Measurements from ENCODE around the gene ZNF41. TPM values are rescaled to one million over a fixed set of nuclear protein-coding genes. Genes with fewer than 3 reads are reported as not detected.
"Not testable (repeated sequence)": the region's sequence is repeated elsewhere in the genome, so short reads cannot be mapped to it uniquely, and the experiment has no call there.

ZNF41 gene
- total RNA-seq, 1 donor from 2014 or later: 11.5 TPM

DNA sequence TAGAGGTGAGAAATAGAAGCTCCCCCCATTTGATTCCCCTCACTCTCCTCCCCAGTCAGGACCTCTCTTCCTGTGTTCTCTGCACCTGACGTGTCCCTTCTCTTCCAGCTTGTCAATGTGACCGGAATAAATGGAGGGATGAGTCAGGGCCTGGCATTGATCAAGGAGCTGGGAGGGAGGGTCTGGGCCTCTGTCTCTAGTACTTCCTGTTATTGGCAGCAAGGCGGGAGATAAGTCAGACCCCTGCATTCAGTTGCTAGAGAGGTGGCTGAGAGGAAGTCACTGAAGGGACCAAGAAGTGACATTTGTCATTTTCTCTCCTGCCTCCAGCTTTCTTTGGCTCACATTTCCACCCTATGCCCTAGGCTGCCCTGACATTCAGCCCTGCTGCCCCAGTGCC lies 35.1 kb upstream of the ZNF41 start:
- H3K4me3 ChIP-seq: no peak overlapping the region
- ATAC-seq: no peak
- H3K27ac ChIP-seq: no peak overlapping the region
- intact Hi-C loops (cut with DNase I): no loop called here
- no peaks in the 10 kb centered on the region for H3K9me3 ChIP-seq
- H3K4me1 ChIP-seq: no peaks in the 10 kb centered on the region
- H3K36me3 ChIP-seq: no peaks in the 10 kb centered on the region
- H3K27me3 ChIP-seq: no peaks in the 10 kb centered on the region
- DNase-seq: no peak
- TF ChIP-seq CTCF (IDR thresholded peaks at IDR 0.05): no peak

DNA sequence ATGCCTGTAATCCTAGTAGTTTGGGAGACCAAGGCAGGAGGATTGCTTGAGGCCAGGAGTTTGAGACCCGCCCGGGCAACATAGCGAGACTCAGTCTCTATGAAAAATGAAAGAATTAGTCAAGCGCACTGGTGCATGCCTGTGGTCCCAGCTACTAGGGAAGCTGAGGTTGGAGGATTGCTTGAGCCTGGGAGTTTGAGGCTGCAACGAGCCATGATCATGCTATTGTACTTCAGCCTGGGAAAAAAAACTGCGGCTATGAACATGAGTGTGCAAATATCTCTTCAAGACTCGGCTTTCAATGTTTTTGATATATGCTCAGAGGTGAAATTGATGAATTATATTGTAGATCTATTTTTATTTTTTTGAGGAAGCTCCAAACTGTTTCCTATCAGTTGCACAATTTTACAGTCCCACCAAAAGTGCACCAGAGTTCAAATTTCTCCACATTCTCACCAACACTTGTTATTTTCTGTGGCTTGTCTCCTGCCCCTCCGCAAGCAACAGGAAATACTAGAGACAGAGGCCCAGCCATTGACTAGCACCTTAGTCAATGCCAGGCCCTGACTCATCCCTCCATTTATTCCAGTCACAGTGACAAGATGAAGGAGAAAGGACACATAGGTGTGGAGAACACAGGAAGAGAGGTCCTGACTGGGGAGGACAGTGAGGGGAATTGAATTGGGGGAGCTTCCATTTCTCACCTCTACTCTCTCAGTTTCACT lies 33.1 kb upstream of the ZNF41 start:
- ATAC-seq (peak; percentile 31), DNase-seq (no peak)

DNA sequence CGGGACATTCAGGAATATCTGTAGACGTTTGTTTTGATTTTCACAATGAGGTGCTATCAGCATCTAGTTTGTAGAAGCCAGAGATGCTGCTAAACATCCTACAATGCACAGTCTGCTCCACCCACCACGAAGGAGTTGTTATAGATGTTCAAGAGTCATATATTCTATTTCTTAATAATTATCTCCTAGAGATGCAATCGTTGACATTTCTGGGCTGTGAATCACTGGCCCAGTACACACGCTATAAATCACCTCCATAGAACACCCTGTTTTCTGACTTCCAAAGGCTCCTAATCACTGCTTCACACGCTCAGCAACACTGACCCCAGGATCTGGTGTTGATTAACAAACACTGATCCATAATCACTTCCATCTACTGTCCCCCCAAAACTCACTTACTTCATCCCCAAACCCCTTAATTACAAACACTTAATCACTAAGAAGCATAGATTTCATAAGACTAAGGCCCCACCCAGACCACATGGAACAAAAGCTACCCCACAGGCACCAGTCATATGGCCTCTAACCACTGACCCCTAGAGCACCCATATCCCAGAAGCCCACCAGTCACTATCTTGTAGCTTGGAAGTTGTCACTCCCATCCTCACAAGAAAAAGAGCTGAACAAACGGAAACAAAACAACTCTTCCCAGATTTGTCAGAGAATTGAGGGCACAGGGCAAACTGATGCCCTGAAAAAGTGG lies 31.7 kb upstream of the ZNF41 start:
- Histone ChIP-seq H3K27ac (no peak overlapping the region), H3K4me1 (no peaks in the 10 kb centered on the region), H3K36me3 (no peaks in the 10 kb centered on the region), H3K9me3 (no peaks in the 10 kb centered on the region), H3K27me3 (no peaks in the 10 kb centered on the region), H3K4me3 (no peak overlapping the region)
- intact Hi-C loops (cut with DNase I): no loop called here
- TF ChIP-seq CTCF (IDR thresholded peaks at IDR 0.05): no peak
- no peak for DNase-seq
- no peak for ATAC-seq

More for the DNA sequence above, 33.1 kb upstream of the ZNF41 start:
- intact Hi-C loops (cut with DNase I): no loop called here
- Histone ChIP-seq H3K4me1 (no peaks in the 10 kb centered on the region), H3K27ac (no peak overlapping the region), H3K4me3 (no peak overlapping the region), H3K9me3 (no peaks in the 10 kb centered on the region), H3K36me3 (no peaks in the 10 kb centered on the region), H3K27me3 (no peaks in the 10 kb centered on the region)
- TF ChIP-seq CTCF (IDR thresholded peaks at IDR 0.05): no peak

GRCh38 chrX:47513034-47513965 lies 30.3 kb upstream of the ZNF41 start:
- H3K36me3 ChIP-seq; H3K27me3 ChIP-seq; H3K4me1 ChIP-seq; H3K27ac ChIP-seq; intact Hi-C loops (cut with DNase I); H3K9me3 ChIP-seq; DNase-seq: not testable (repeated sequence)
- peak; percentile 74 for ATAC-seq
- H3K4me3 ChIP-seq: peak overlapping the region; percentile 42

- ATAC-seq; H3K9me3 ChIP-seq; H3K36me3 ChIP-seq; DNase-seq; H3K27me3 ChIP-seq; H3K27ac ChIP-seq; intact Hi-C loops (cut with DNase I); H3K4me1 ChIP-seq; H3K4me3 ChIP-seq: not testable (repeated sequence)
Observed at GRCh38 chrX:47512383-47512782, 29.4 kb upstream of the ZNF41 start.

- no peak for TF ChIP-seq CTCF (IDR thresholded peaks at IDR 0.05)
- intact Hi-C loops (cut with DNase I): no loop called here
Observed at GRCh38 chrX:47507153-47507867, 24.3 kb upstream of the ZNF41 start.

More at GRCh38 chrX:47507153-47507867, 24.3 kb upstream of the ZNF41 start:
- Histone ChIP-seq H3K27ac (no peak overlapping the region), H3K4me1 (no peaks in the 10 kb centered on the region), H3K36me3 (no peaks in the 10 kb centered on the region), H3K9me3 (no peaks in the 10 kb centered on the region), H3K4me3 (no peak overlapping the region), H3K27me3 (no peaks in the 10 kb centered on the region)
- no peak for ATAC-seq
- no peak for DNase-seq

Measured in upper lobe of right lung (tissue), 1 donor.